MM.1S (cell line): ENCODE data around the gene ABHD1.
"Not testable (repeated sequence)": the region's sequence is repeated elsewhere in the genome, so short reads cannot be mapped to it uniquely, and the experiment has no call there.

ENCODE experiments used
- CTCF ChIP-seq: fragments of 300-600 bp; sonication (generic); IDR thresholded peaks from 2 replicates; pipeline ENCODE4 v1.5.1; 2016; ENCODE audit warnings: antibody characterized with exemption, low read length, mixed read lengths
- EZH2 ChIP-seq: fragments of 300-600 bp; sonication (generic); optimal IDR thresholded peaks from 2 replicates; pipeline ENCODE3; 2017; ENCODE audit warnings: low read depth, mild to moderate bottlenecking, antibody characterized with exemption, low read length, mixed read lengths
- EZH2phosphoT487 ChIP-seq: fragments of 300-600 bp; sonication (generic); IDR thresholded peaks from 2 replicates; pipeline ENCODE4 v1.6.1; 2018; ENCODE audit warnings: antibody characterized with exemption, low read length

- not testable (repeated sequence) for TF ChIP-seq CTCF, EZH2phosphoT487, EZH2
Measured at GRCh38 chr2:27111392-27112078, 12.1 kb upstream of the ABHD1 start.
